GM18520 (cell line): ENCODE measurements around the gene OR2AG1.
"Not testable (repeated sequence)": the region's sequence is repeated elsewhere in the genome, so short reads cannot be mapped to it uniquely, and the experiment has no call there.

Source experiments
- ATAC-seq: cut with Tn5 transposase; IDR thresholded peaks from one replicate; pipeline ENCODE4 v1.9.1; 2021; ENCODE audit not compliant: unreplicated experiment

Gene OR2AG1

GRCh38 chr11:6780829-6781228 is 2.0 kb upstream of the OR2AG1 start:
- no peak for ATAC-seq

- no peak for ATAC-seq
Measured at GRCh38 chr11:6790546-6790945, 7.7 kb downstream of the OR2AG1 start.

- no peak for ATAC-seq
Measured at GRCh38 chr11:6794639-6795038, 11.8 kb downstream of the OR2AG1 start.

GRCh38 chr11:6799402-6799801 is 16.6 kb downstream of the OR2AG1 start, which contains the start of gene OR6A2:
Gene OR6A2, minus strand, starts transcription at chr11:6799689. Its CDS starts 3,981 bp downstream, at chr11:6795708.
- ATAC-seq, result no peak

- not testable (repeated sequence) for ATAC-seq
Measured at GRCh38 chr11:6801075-6801474, 18.3 kb downstream of the OR2AG1 start.

GRCh38 chr11:6812390-6813005 is 29.7 kb downstream of the OR2AG1 start:
- ATAC-seq, result peak; percentile 78

- ATAC-seq, result no peak
Measured at GRCh38 chr11:6813656-6814055, 30.8 kb downstream of the OR2AG1 start.

GRCh38 chr11:6817694-6818093 is 34.9 kb downstream of the OR2AG1 start:
- ATAC-seq, result no peak

GRCh38 chr11:6818967-6819366 is 36.1 kb downstream of the OR2AG1 start:
- no peak for ATAC-seq

GRCh38 chr11:6824136-6824823 is 41.5 kb downstream of the OR2AG1 start:
- ATAC-seq, result no peak

GRCh38 chr11:6825231-6825744 is 42.5 kb downstream of the OR2AG1 start:
- no peak for ATAC-seq

- no peak for ATAC-seq
Measured at GRCh38 chr11:6828103-6828502, 45.3 kb downstream of the OR2AG1 start.

- no peak for ATAC-seq
Measured at GRCh38 chr11:6833356-6833755, 50.5 kb downstream of the OR2AG1 start.

GRCh38 chr11:6834021-6834420 is 51.2 kb downstream of the OR2AG1 start:
- no peak for ATAC-seq
